Testis (tissue), 3 donors: ENCODE data around the gene CDH23. TPM values are rescaled to one million over a fixed set of nuclear protein-coding genes. Genes with fewer than 3 reads are reported as not detected.
A peak's percentile ranks its signal among the peaks of the same experiment; 100 is the strongest.

Source experiments
- DNase-seq: peaks from one replicate; pipeline ENCODE4 v3.0.0-alpha.2; 2019
- H3K27ac ChIP-seq, 2 donors: fragments of 200-600 bp; sonication (generic); one replicate each; pipeline ENCODE4 v1.5.1; 2019
- H3K27me3 ChIP-seq: fragments of 200-600 bp; sonication (generic); one replicate; pipeline ENCODE4 v1.5.1; 2019
- H3K36me3 ChIP-seq: fragments of 200-600 bp; sonication (generic); one replicate; pipeline ENCODE4 v1.5.1; 2017; ENCODE audit warnings: low read depth; ENCODE audit errors: missing control alignments
- H3K4me1 ChIP-seq: fragments of 200-600 bp; sonication (generic); one replicate; pipeline ENCODE4 v1.5.1; 2019
- H3K4me3 ChIP-seq, 2 donors: fragments of 200-600 bp; sonication (generic); one replicate each; pipeline ENCODE4 v1.5.1; 2017 to 2019
- H3K9me3 ChIP-seq: fragments of 200-600 bp; sonication (generic); one replicate; pipeline ENCODE4 v1.5.1; 2017
- CTCF ChIP-seq, 3 experiments: fragments of 450-650 bp in 2 of 3; fragments of 200-600 bp in 1 of 3; sonication (generic) in 1 of 3; IDR thresholded peaks; one replicate each; pipeline ENCODE4 v1.5.1; 2016 to 2019; ENCODE audit warnings: antibody characterized with exemption in 3 of 3, mild to moderate bottlenecking in 2 of 3, moderate library complexity in 1 of 3
- POLR2A ChIP-seq: fragments of 450-650 bp; IDR thresholded peaks from one replicate; pipeline ENCODE4 v1.6.1; 2017; ENCODE audit warnings: antibody characterized with exemption, mild to moderate bottlenecking, moderate library complexity
- WGBS, 2 donors: methylation state at CpG; one replicate each; pipeline ENCODE4 v1.1.5; 2018; 5-methylcytosine and 5-hydroxymethylcytosine counted together
- intact Hi-C: fragments of 100-400 bp; cut with DNase I; formaldehyde crosslinking; loops from one replicate; pipeline ENCODE4 v1.15.1; 2023; ENCODE audit warnings: low total_unique reads
- polyA plus RNA-seq: library from polyadenylated mRNA; stranded (reverse); fragments of 350-450 nt; fragmentation: Illumina TruSeq; extraction: RNeasy Lipid Tissue Mini Kit (QIAGEN cat#74804); gene quantifications from one replicate; pipeline ENCODE4 v1.2.3, GENCODE V29; 2014; ENCODE audit warnings: low read depth, low replicate concordance; ENCODE audit not compliant: insufficient read depth
- total RNA-seq, 2 donors: library from RNA; depleted of rRNA; stranded (reverse); fragments of >200 nt; gene quantifications; one replicate each; pipeline ENCODE4 v1.2.3, GENCODE V29; 2016

The CDH23 gene
- total and polyA plus RNA-seq, 3 donors from 2014 or later: 29.8 to 125 (median 81.7) TPM

GRCh38 chr10:71719042-71719441 is 322.3 kb downstream of the CDH23 start:
- TF ChIP-seq POLR2A: no peak
- no peak for TF ChIP-seq CTCF (IDR thresholded peaks at IDR 0.05)
- peaks cover 24% of the 10 kb centered on the region for H3K4me1 ChIP-seq
- intact Hi-C loops: loop anchor here (10.0 kb wide), 1 partner anchor 56 kb away; the partner anchor contains the start of gene VSIR
- no peaks in the 10 kb centered on the region for H3K27me3 ChIP-seq
- no peak overlapping the region for H3K4me3 ChIP-seq
- 73 to 75% methylated on average over 6 to 7 of the region's 7 CpGs for WGBS, 2 donors
- H3K9me3 ChIP-seq: no peaks in the 10 kb centered on the region
- H3K27ac ChIP-seq: no peak overlapping the region
- peak; percentile 57 for DNase-seq
- no peaks in the 10 kb centered on the region for H3K36me3 ChIP-seq

- H3K4me1 ChIP-seq: peaks cover 18% of the 10 kb centered on the region
- no peaks in the 10 kb centered on the region for H3K36me3 ChIP-seq
- 92 to 94% methylated on average over 8 to 13 of the region's 14 CpGs for WGBS, 2 donors
- intact Hi-C loops: loop anchor here (10.0 kb wide), 1 partner anchor 55 kb away; the partner anchor contains the start of gene VSIR
- DNase-seq: no peak
- TF ChIP-seq CTCF (IDR thresholded peaks at IDR 0.05): no peak
- TF ChIP-seq POLR2A: no peak
- H3K27ac ChIP-seq: no peak within 1 kb of the TSS
- no peak within 1 kb of the TSS for H3K4me3 ChIP-seq
- H3K27me3 ChIP-seq: no peaks in the 10 kb centered on the region
- H3K9me3 ChIP-seq: no peaks in the 10 kb centered on the region
These were observed 322.9 kb downstream of the CDH23 start, which contains the start of gene C10orf105 for GRCh38 chr10:71719464-71720201. C10orf105 (minus strand) TSS chr10:71719778; CDS start chr10:71716337, 3,441 bp downstream.

DNA sequence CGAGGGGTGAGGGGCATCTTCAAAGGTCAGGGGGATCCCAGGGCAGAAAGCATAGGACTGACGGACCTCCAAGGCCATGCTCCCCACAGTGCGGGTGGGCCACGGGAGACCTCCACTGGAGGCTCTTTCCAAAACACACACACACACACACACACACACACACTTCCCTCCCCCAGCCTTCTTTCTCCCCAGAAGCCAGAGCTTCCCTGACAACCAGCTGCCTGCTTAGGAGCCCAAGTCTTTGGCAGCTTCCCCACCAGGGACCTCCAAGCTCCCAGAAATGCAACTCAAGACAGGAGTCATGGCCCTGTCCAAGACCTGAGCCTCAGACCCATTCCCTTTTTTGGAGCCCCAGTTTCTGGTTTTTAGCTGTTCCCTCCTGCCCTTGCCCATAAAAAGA is 323.6 kb downstream of the CDH23 start:
- no peaks in the 10 kb centered on the region for H3K27me3 ChIP-seq
- H3K4me3 ChIP-seq: no peak overlapping the region
- WGBS, 2 donors: 79 to 81% methylated on average over 4 of the region's 4 CpGs
- no peak for DNase-seq
- peaks cover 16% of the 10 kb centered on the region for H3K4me1 ChIP-seq
- H3K36me3 ChIP-seq: no peaks in the 10 kb centered on the region
- no peak overlapping the region for H3K27ac ChIP-seq
- H3K9me3 ChIP-seq: no peaks in the 10 kb centered on the region
- intact Hi-C loops: no loop called here
- TF ChIP-seq CTCF (IDR thresholded peaks at IDR 0.05) (no peak), POLR2A (no peak)

- Histone ChIP-seq H3K9me3 (no peaks in the 10 kb centered on the region), H3K27ac (no peak overlapping the region), H3K36me3 (no peaks in the 10 kb centered on the region), H3K4me3 (no peak overlapping the region), H3K4me1 (peaks cover 15% of the 10 kb centered on the region), H3K27me3 (no peaks in the 10 kb centered on the region)
- intact Hi-C loops: no loop called here
- DNase-seq: no peak
- WGBS, 2 donors: 95 to 96% methylated on average over 6 of the region's 6 CpGs
- TF ChIP-seq POLR2A: no peak
- TF ChIP-seq CTCF (IDR thresholded peaks at IDR 0.05): no peak
These were observed 324.6 kb downstream of the CDH23 start for GRCh38 chr10:71721313-71721712.

GRCh38 chr10:71722849-71723248 is 326.1 kb downstream of the CDH23 start:
- H3K36me3 ChIP-seq: no peaks in the 10 kb centered on the region
- H3K4me3 ChIP-seq: no peak overlapping the region
- peaks cover 18% of the 10 kb centered on the region for H3K4me1 ChIP-seq
- intact Hi-C loops: no loop called here
- 100% methylated on average over 1 of the region's 1 CpG for WGBS, 2 donors
- no peak overlapping the region for H3K27ac ChIP-seq
- no peaks in the 10 kb centered on the region for H3K27me3 ChIP-seq
- H3K9me3 ChIP-seq: no peaks in the 10 kb centered on the region
- DNase-seq: no peak
- TF ChIP-seq POLR2A (no peak), CTCF (IDR thresholded peaks at IDR 0.05) (no peak)
